DOHH2 (cell line): ENCODE measurements around the gene TJAP1.

ENCODE experiments used
- EZH2phosphoT487 ChIP-seq: fragments of 200-600 bp; sonication (generic); IDR thresholded peaks from 2 replicates; pipeline ENCODE4 v1.6.1; 2017; ENCODE audit warnings: borderline replicate concordance, mild to moderate bottlenecking, antibody characterized with exemption, low read length, moderate library complexity, mixed read lengths
- TF ChIP-seq, protein P1 (sequence below): fragments of 200-600 bp; sonication (generic); IDR thresholded peaks from one replicate; pipeline ENCODE4 v1.5.1; 2014; ENCODE audit warnings: antibody characterized with exemption, mild to moderate bottlenecking, low read depth, low read length; ENCODE audit not compliant: poor library complexity, severe bottlenecking

GRCh38 chr6:43459535-43459934 lies 17.8 kb upstream of the TJAP1 start:
- TF ChIP-seq, protein P1, sequence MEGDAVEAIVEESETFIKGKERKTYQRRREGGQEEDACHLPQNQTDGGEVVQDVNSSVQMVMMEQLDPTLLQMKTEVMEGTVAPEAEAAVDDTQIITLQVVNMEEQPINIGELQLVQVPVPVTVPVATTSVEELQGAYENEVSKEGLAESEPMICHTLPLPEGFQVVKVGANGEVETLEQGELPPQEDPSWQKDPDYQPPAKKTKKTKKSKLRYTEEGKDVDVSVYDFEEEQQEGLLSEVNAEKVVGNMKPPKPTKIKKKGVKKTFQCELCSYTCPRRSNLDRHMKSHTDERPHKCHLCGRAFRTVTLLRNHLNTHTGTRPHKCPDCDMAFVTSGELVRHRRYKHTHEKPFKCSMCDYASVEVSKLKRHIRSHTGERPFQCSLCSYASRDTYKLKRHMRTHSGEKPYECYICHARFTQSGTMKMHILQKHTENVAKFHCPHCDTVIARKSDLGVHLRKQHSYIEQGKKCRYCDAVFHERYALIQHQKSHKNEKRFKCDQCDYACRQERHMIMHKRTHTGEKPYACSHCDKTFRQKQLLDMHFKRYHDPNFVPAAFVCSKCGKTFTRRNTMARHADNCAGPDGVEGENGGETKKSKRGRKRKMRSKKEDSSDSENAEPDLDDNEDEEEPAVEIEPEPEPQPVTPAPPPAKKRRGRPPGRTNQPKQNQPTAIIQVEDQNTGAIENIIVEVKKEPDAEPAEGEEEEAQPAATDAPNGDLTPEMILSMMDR, result no peak
- no peak for TF ChIP-seq EZH2phosphoT487
